K562 (cell line): ENCODE measurements around the gene KCTD18. TPM values are rescaled to one million over a fixed set of nuclear protein-coding genes. Genes with fewer than 3 reads are reported as not detected.

Source experiments
- ATAC-seq: fragments of 200-7000 bp; cut with Tn5 transposase; 3 replicates; pipeline ENCODE4 v1.9.1; 2020; ENCODE audit warnings: moderate library complexity
- BruUV-seq: library from RNA; stranded (reverse); fragments of 400-500 nt; replicated peaks from 2 replicates; lab custom pipeline; 2021; lab: Mats Ljungman, UMichigan
- CTCF ChIA-PET: fragments of 300-600 bp; formaldehyde crosslinking; extraction: SDS; loops from one replicate; lab custom pipeline; 2021; ENCODE audit warnings: low intra/inter-chr PET ratio; lab: Yijun Ruan, JAX
- POLR2A ChIA-PET: fragments of 300-600, 350-650 bp; sonication (Branson Sonifier 250); formaldehyde crosslinking; extraction: SDS; loops from one replicate; lab custom pipeline; 2021; ENCODE audit warnings: antibody characterized with exemption, inconsistent platforms; lab: Yijun Ruan, JAX
- DNase-seq, 4 experiments: peaks; one replicate each; pipeline versions ENCODE4 v3.0.0 to v3.0.0-alpha.2; 2011 to 2018; ENCODE audit warnings: low spot score in 3 of 4, mixed read lengths in 3 of 4; ENCODE audit errors: extremely low read depth in 1 of 4
- FAIRE-seq: peaks from 2 replicates; lab custom pipeline; 2011; peaks lifted over from hg19 to GRCh38; lab: Jason Lieb, UNC
- H2AFZ ChIP-seq: 2 replicates; pipeline ENCODE4 v1.6.0; 2011; ENCODE audit warnings: low read depth, low read length, control low read depth, inconsistent platforms
- H3K27ac ChIP-seq: fragments of 200-600 bp; 3 replicates; pipeline ENCODE4 v1.8.0; 2011; ENCODE audit warnings: low read depth, mild to moderate bottlenecking, control low read depth, inconsistent platforms, low read length, moderate library complexity, mixed read lengths; ENCODE audit errors: extremely low read depth
- H3K27me3 ChIP-seq, 2 experiments: fragments of 300-600 bp in 1 of 2; 2 replicates in 1 of 2; 3 replicates in 1 of 2; pipeline versions ENCODE4 v1.6.0 to v1.8.0; 2011; ENCODE audit warnings: inconsistent platforms in 2 of 2, low read length in 2 of 2, mild to moderate bottlenecking in 1 of 2, mixed read lengths in 1 of 2, moderate library complexity in 1 of 2; ENCODE audit not compliant: control insufficient read depth in 2 of 2, insufficient read depth in 2 of 2
- H3K36me3 ChIP-seq: fragments of 300-600 bp; 3 replicates; pipeline ENCODE4 v1.8.0; 2011; ENCODE audit warnings: mild to moderate bottlenecking, low read length, inconsistent platforms; ENCODE audit not compliant: control insufficient read depth, insufficient read depth
- H3K4me1 ChIP-seq, 2 experiments: fragments of 200-600 bp in 1 of 2; replicated peaks in 1 of 2; 2 replicates in 1 of 2; 3 replicates in 1 of 2; pipeline versions ENCODE4 v1.5.1 to v1.8.0; 2011; ENCODE audit warnings: inconsistent platforms in 2 of 2, low read length in 2 of 2, mild to moderate bottlenecking in 1 of 2, mixed read lengths in 1 of 2, moderate library complexity in 1 of 2; ENCODE audit not compliant: control insufficient read depth in 2 of 2, insufficient read depth in 2 of 2
- H3K4me2 ChIP-seq: 2 replicates; pipeline ENCODE4 v1.6.1; 2011; ENCODE audit warnings: low read length, control low read depth, inconsistent platforms, mixed read lengths; ENCODE audit not compliant: insufficient read depth
- H3K4me3 ChIP-seq: fragments of 200-600 bp; sonication (generic), shearing (Covaris generic); 2 replicates; pipeline ENCODE4 v1.5.1; 2016; ENCODE audit warnings: control low read depth, inconsistent platforms
- H3K79me2 ChIP-seq: fragments of 200-600 bp; 3 replicates; pipeline ENCODE4 v1.8.0; 2011; ENCODE audit warnings: low read length, inconsistent platforms; ENCODE audit not compliant: control insufficient read depth, insufficient read depth
- H3K9ac ChIP-seq, 2 experiments: 2 replicates each; pipeline versions ENCODE4 v1.6.0 to v1.6.1; 2011; ENCODE audit warnings: low read depth in 2 of 2, low read length in 2 of 2, control low read depth in 1 of 2, inconsistent platforms in 1 of 2, mild to moderate bottlenecking in 1 of 2, mixed read lengths in 1 of 2; ENCODE audit not compliant: insufficient read depth in 1 of 2
- H3K9me1 ChIP-seq: one replicate; pipeline ENCODE4 v1.6.0; 2011; ENCODE audit warnings: inconsistent platforms, mild to moderate bottlenecking, low read length, moderate library complexity; ENCODE audit not compliant: control insufficient read depth, insufficient read depth
- H3K9me3 ChIP-seq: replicated peaks from 2 replicates; pipeline ENCODE4 v1.5.1; 2011; ENCODE audit warnings: low read depth, low read length, inconsistent platforms; ENCODE audit not compliant: control insufficient read depth, insufficient read depth
- H4K20me1 ChIP-seq: replicated peaks from 2 replicates; pipeline ENCODE4 v1.6.1; 2011; ENCODE audit warnings: low read length, inconsistent platforms, mixed read lengths; ENCODE audit not compliant: control insufficient read depth, insufficient read depth
- DDX20 ChIP-seq: fragments of 450-650 bp; IDR thresholded peaks from 2 replicates; pipeline ENCODE4 v1.6.1; 2016; ENCODE audit warnings: missing genetic modification characterization, low read depth, mild to moderate bottlenecking, missing compliant biosample characterization, moderate library complexity
- SREBF1 ChIP-seq: fragments of 150-350 bp; IDR thresholded peaks from 2 replicates; pipeline ENCODE4 v1.6.1; 2014; ENCODE audit warnings: antibody characterized with exemption, low read depth, low read length, borderline replicate concordance
- WGBS: fragments of 100-300 bp; shearing (Covaris generic); methylation state at CpG from one replicate; pipeline ENCODE4 v1.1.6; 2016; ENCODE audit warnings: low coverage, mixed read lengths; ENCODE audit not compliant: insufficient coverage; ENCODE audit errors: missing lambda C conversion rate; 5-methylcytosine and 5-hydroxymethylcytosine counted together
- in situ Hi-C: fragments of 300-500 bp; cut with MboI; formaldehyde crosslinking; loops from 4 replicates; pipeline ENCODE4 v1.15.0; 2018; ENCODE audit warnings: inconsistent platforms, mixed read lengths
- intact Hi-C: fragments of 100-400 bp; cut with micrococcal nuclease; formaldehyde crosslinking; loops from 2 replicates; pipeline ENCODE4 v1.14.2; 2022
- polyA plus RNA-seq, 8 experiments: library from polyadenylated mRNA; depleted of rRNA in 4 of 8; stranded (reverse) in 5 of 8; unstranded in 3 of 8; fragments of >200 nt; fragmentation: Nextera tagmentation in 2 of 8; fragmentation: Illumina TruSeq in 1 of 8; extraction: Ambion mirVana in 2 of 8; extraction: Trizol in 1 of 8; gene quantifications; 2 replicates each; pipeline versions ENCODE4 v1.2.1 to v1.2.3, GENCODE V29; 2011 to 2014; ENCODE audit warnings: inconsistent platforms in 1 of 8, missing spikeins in 1 of 8
- total RNA-seq, 7 experiments: library from RNA; depleted of rRNA in 6 of 7; stranded (reverse); fragments of >200 nt in 6 of 7; fragmentation: Illumina TruSeq in 2 of 7; extraction: Trizol in 2 of 7; gene quantifications; 2 replicates each; pipeline versions ENCODE4 v1.2.1 to v1.2.3, GENCODE V29; 2011 to 2021; ENCODE audit warnings: low replicate concordance in 1 of 7
- TF ChIP-seq, protein P1 (sequence below): fragments of 250-450 bp; sonication (Bioruptor Pico); IDR thresholded peaks from 2 replicates; pipeline ENCODE4 v1.8.0; 2022; ENCODE audit warnings: inconsistent platforms

The KCTD18 gene
- total and polyA plus RNA-seq, 9 of the 15 experiments (the other 6 are each of a cell fraction or from before 2014, with no cell fraction given), result 0.39 to 5.4 (median 3.8) TPM

DNA sequence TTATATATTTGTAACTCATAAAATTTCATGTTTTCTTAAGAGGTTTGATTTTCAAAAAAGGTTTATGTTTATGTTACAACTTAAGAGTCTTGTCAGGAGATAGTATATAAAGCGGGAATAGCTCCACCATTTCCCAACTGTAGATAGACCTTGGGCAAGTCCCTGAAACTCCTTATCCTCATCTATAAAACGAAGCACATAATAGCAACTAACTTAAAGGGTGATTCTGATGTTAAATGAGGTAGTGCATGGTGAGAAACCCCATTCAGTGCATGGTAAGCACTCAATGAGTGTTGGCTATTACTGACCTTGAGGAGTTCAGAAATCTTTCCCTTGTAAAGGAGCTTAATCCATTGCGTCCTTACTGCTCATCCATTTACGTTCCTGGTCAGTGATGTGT, 34.1 kb downstream of the KCTD18 start:
- no peak overlapping the region for H2AFZ ChIP-seq
- no peaks in the 10 kb centered on the region for H4K20me1 ChIP-seq
- no peak for DNase-seq
- H3K4me3 ChIP-seq, result no peak overlapping the region
- TF ChIP-seq SREBF1, result no peak
- no peak for TF ChIP-seq DDX20
- TF ChIP-seq, protein P1, sequence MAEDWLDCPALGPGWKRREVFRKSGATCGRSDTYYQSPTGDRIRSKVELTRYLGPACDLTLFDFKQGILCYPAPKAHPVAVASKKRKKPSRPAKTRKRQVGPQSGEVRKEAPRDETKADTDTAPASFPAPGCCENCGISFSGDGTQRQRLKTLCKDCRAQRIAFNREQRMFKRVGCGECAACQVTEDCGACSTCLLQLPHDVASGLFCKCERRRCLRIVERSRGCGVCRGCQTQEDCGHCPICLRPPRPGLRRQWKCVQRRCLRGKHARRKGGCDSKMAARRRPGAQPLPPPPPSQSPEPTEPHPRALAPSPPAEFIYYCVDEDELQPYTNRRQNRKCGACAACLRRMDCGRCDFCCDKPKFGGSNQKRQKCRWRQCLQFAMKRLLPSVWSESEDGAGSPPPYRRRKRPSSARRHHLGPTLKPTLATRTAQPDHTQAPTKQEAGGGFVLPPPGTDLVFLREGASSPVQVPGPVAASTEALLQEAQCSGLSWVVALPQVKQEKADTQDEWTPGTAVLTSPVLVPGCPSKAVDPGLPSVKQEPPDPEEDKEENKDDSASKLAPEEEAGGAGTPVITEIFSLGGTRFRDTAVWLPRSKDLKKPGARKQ (CRISPR knock-in tag), result no peak
- FAIRE-seq, result no peak
- H3K9me1 ChIP-seq, result no peaks in the 10 kb centered on the region
- 74% methylated on average over 4 of the region's 4 CpGs for WGBS
- intact Hi-C loops (no loop called here), in situ Hi-C loops (no loop called here)
- H3K4me1 ChIP-seq, result peaks cover 0 to 4% of the 10 kb centered on the region in 2 experiments; a peak in 1 of 5 replicates
- no peaks in the 10 kb centered on the region for H3K79me2 ChIP-seq
- ATAC-seq, result no peak
- H3K36me3 ChIP-seq, result no peaks in the 10 kb centered on the region; the same call in 2 of the 3 replicates
- no peak overlapping the region for H3K9ac ChIP-seq
- H3K27me3 ChIP-seq, result no peaks in the 10 kb centered on the region
- no peaks in the 10 kb centered on the region for H3K9me3 ChIP-seq
- H3K27ac ChIP-seq, result no peak overlapping the region
- no peak overlapping the region for H3K4me2 ChIP-seq
- ChIA-PET POLR2A (no interaction called here), CTCF (no interaction called here)
- no TSS peak for BruUV-seq
